ENCODE results near the gene LNPEP. TPM values are rescaled to one million over a fixed set of nuclear protein-coding genes. Genes with fewer than 3 reads are reported as not detected.
"Not testable (repeated sequence)": the region's sequence is repeated elsewhere in the genome, so short reads cannot be mapped to it uniquely, and the experiment has no call there.

LNPEP gene
- total RNA-seq, 2 experiments from 2014 or later, result 44.7 to 45.8 TPM

- H3K4me1 Mint-ChIP-seq (ENCODE audit: low read depth), result peaks cover 43% of the 10 kb centered on the region
- H3K27me3 Mint-ChIP-seq; H3K27ac Mint-ChIP-seq; intact Hi-C loops (cut with micrococcal nuclease); POLR2A ChIA-PET; H3K4me3 Mint-ChIP-seq; DNase-seq; H3K36me3 Mint-ChIP-seq; H3K9me3 Mint-ChIP-seq: not testable (repeated sequence)
- CTCF ChIA-PET, result interaction anchor here (0.5 to 2.0 kb wide), 4 partner anchors 57 to 230 kb away, joined by 3 to 5 read pairs (median 4); no protein-coding TSS in a partner anchor
These were observed 4.8 kb upstream of the LNPEP start for GRCh38 chr5:96931037-96931436.

- no peak for DNase-seq
- no peak overlapping the region for H3K4me3 Mint-ChIP-seq
- intact Hi-C loops (cut with micrococcal nuclease), result no loop called here
- no peaks in the 10 kb centered on the region for H3K27me3 Mint-ChIP-seq
- ChIA-PET POLR2A (no interaction called here), CTCF (interaction anchor here (0.6 to 2.0 kb wide), 4 partner anchors 58 to 186 kb away, joined by 3 to 5 read pairs (median 4); no protein-coding TSS in a partner anchor)
- peaks cover 41% of the 10 kb centered on the region for H3K4me1 Mint-ChIP-seq (ENCODE audit: low read depth)
- no peak overlapping the region for H3K27ac Mint-ChIP-seq
- no peaks in the 10 kb centered on the region for H3K9me3 Mint-ChIP-seq
- H3K36me3 Mint-ChIP-seq, result peaks cover 4% of the 10 kb centered on the region
These were observed 4.3 kb upstream of the LNPEP start for GRCh38 chr5:96931605-96932004.

- Mint-ChIP-seq H3K9me3 (no peaks in the 10 kb centered on the region), H3K4me3 (no peak overlapping the region), H3K27me3 (no peaks in the 10 kb centered on the region), H3K4me1 (ENCODE audit: low read depth) (peaks cover 44% of the 10 kb centered on the region), H3K27ac (no peak overlapping the region), H3K36me3 (peaks cover 4% of the 10 kb centered on the region)
- ChIA-PET POLR2A (no interaction called here), CTCF (interaction anchor here (0.6 to 2.0 kb wide), 4 partner anchors 58 to 185 kb away, joined by 3 to 5 read pairs (median 4); no protein-coding TSS in a partner anchor)
- DNase-seq, result no peak
- intact Hi-C loops (cut with micrococcal nuclease), result no loop called here
These were observed 3.9 kb upstream of the LNPEP start for GRCh38 chr5:96932026-96932425.

GRCh38 chr5:96933764-96934707 is 1.8 kb upstream of the LNPEP start:
- POLR2A ChIA-PET, result interaction anchor here (0.7 to 1.6 kb wide), 8 partner anchors 10 to 126 kb away, joined by 3 to 6 read pairs (median 4); partner anchors contain the start of genes ERAP1 and ERAP2
- no peaks in the 10 kb centered on the region for H3K9me3 Mint-ChIP-seq
- intact Hi-C loops (cut with micrococcal nuclease), result loop anchor here (1.0 to 2.0 kb wide), 3 partner anchors 10 to 229 kb away; no protein-coding TSS in a partner anchor
- no peak for DNase-seq
- CTCF ChIA-PET, result interaction anchor here (0.8 to 1.8 kb wide), 3 partner anchors 37 to 227 kb away, joined by 3 to 8 read pairs (median 5); no protein-coding TSS in a partner anchor
- H3K4me1 Mint-ChIP-seq (ENCODE audit: low read depth), result peaks cover 58% of the 10 kb centered on the region
- H3K27me3 Mint-ChIP-seq, result no peaks in the 10 kb centered on the region
- H3K27ac Mint-ChIP-seq, result peak overlapping the region; percentile 98
- H3K4me3 Mint-ChIP-seq, result peak overlapping the region; percentile 90
- H3K36me3 Mint-ChIP-seq, result peaks cover 11% of the 10 kb centered on the region

- Mint-ChIP-seq H3K36me3 (peaks cover 11% of the 10 kb centered on the region), H3K9me3 (no peaks in the 10 kb centered on the region), H3K27me3 (no peaks in the 10 kb centered on the region), H3K27ac (peak overlapping the region; percentile 98), H3K4me3 (peak overlapping the region; percentile 90), H3K4me1 (ENCODE audit: low read depth) (peaks cover 58% of the 10 kb centered on the region)
- CTCF ChIA-PET, result interaction anchor here (1.0 kb wide), 1 partner anchor 59 kb away, joined by 3 read pairs; the partner anchor contains the start of gene ERAP2
- POLR2A ChIA-PET, result interaction anchor here (1.0 to 1.6 kb wide), 4 partner anchors 39 to 127 kb away, joined by 5 to 13 read pairs (median 8); partner anchors contain the start of genes ERAP1 and ERAP2
- DNase-seq, result peak; percentile 96
- intact Hi-C loops (cut with micrococcal nuclease), result loop anchor here (1.0 to 5.0 kb wide), 14 partner anchors 11 to 1994 kb away; partner anchors contain the start of genes CHD1, ERAP2 and RIOK2
These were observed 947 bp upstream of the LNPEP start for GRCh38 chr5:96934708-96935558.

- Mint-ChIP-seq H3K27ac (peak overlapping the region; percentile 98), H3K9me3 (no peaks in the 10 kb centered on the region), H3K4me3 (peak overlapping the region; percentile 90), H3K36me3 (peaks cover 14% of the 10 kb centered on the region), H3K4me1 (ENCODE audit: low read depth) (peaks cover 60% of the 10 kb centered on the region), H3K27me3 (no peaks in the 10 kb centered on the region)
- ChIA-PET CTCF (interaction anchor here (0.6 to 2.0 kb wide), 12 partner anchors 9 to 228 kb away, joined by 3 to 10 read pairs (median 4); partner anchors contain the start of genes ERAP1 and ERAP2), POLR2A (interaction anchor here (0.6 to 2.4 kb wide), 12 partner anchors 12 to 146 kb away, joined by 3 to 13 read pairs (median 6); partner anchors contain the start of genes ERAP1 and ERAP2)
- DNase-seq, result peak; percentile 72
- intact Hi-C loops (cut with micrococcal nuclease), result loop anchor here (1.0 to 5.0 kb wide), 3 partner anchors 21 to 184 kb away; no protein-coding TSS in a partner anchor
These were observed 796 bp downstream of the LNPEP start for GRCh38 chr5:96936431-96937320.

- H3K36me3 Mint-ChIP-seq, result peaks cover 18% of the 10 kb centered on the region
- no peak overlapping the region for H3K27ac Mint-ChIP-seq
- CTCF ChIA-PET, result interaction anchor here (1.0 to 1.8 kb wide), 2 partner anchors 21 to 72 kb away, joined by 3 to 6 read pairs; no protein-coding TSS in a partner anchor
- intact Hi-C loops (cut with micrococcal nuclease), result loop anchor here (1.0 kb wide), 1 partner anchor 9 kb away; no protein-coding TSS in a partner anchor
- POLR2A ChIA-PET, result interaction anchor here (0.6 to 1.3 kb wide), 3 partner anchors 24 to 64 kb away, joined by 3 read pairs; partner anchors contain the start of gene ERAP2
- H3K4me1 Mint-ChIP-seq (ENCODE audit: low read depth), result peaks cover 62% of the 10 kb centered on the region
- no peaks in the 10 kb centered on the region for H3K9me3 Mint-ChIP-seq
- H3K4me3 Mint-ChIP-seq, result no peak overlapping the region
- H3K27me3 Mint-ChIP-seq, result no peaks in the 10 kb centered on the region
- no peak for DNase-seq
These were observed 4.7 kb downstream of the LNPEP start for GRCh38 chr5:96940586-96940985.

GRCh38 chr5:96941140-96941539 is 5.3 kb downstream of the LNPEP start:
- Mint-ChIP-seq H3K9me3 (no peaks in the 10 kb centered on the region), H3K27me3 (no peaks in the 10 kb centered on the region), H3K27ac (no peak overlapping the region), H3K36me3 (peaks cover 18% of the 10 kb centered on the region), H3K4me3 (no peak overlapping the region), H3K4me1 (ENCODE audit: low read depth) (peaks cover 67% of the 10 kb centered on the region)
- ChIA-PET POLR2A (interaction anchor here (0.6 to 1.8 kb wide), 3 partner anchors 16 to 31 kb away, joined by 3 to 4 read pairs (median 3); no protein-coding TSS in a partner anchor), CTCF (interaction anchor here (1.1 to 1.8 kb wide), 2 partner anchors 72 kb away, joined by 4 to 6 read pairs; no protein-coding TSS in a partner anchor)
- DNase-seq, result no peak
- intact Hi-C loops (cut with micrococcal nuclease), result no loop called here

GRCh38 chr5:96942078-96942477 is 6.2 kb downstream of the LNPEP start:
- Mint-ChIP-seq H3K4me1 (ENCODE audit: low read depth) (peaks cover 69% of the 10 kb centered on the region), H3K27me3 (no peaks in the 10 kb centered on the region), H3K9me3 (no peaks in the 10 kb centered on the region), H3K4me3 (no peak overlapping the region), H3K36me3 (peaks cover 17% of the 10 kb centered on the region), H3K27ac (no peak overlapping the region)
- intact Hi-C loops (cut with micrococcal nuclease), result no loop called here
- ChIA-PET POLR2A (interaction anchor here (1.3 to 1.8 kb wide), 2 partner anchors 15 to 30 kb away, joined by 3 to 4 read pairs; no protein-coding TSS in a partner anchor), CTCF (interaction anchor here (0.5 to 1.1 kb wide), 2 partner anchors 19 to 73 kb away, joined by 3 to 4 read pairs; no protein-coding TSS in a partner anchor)
- no peak for DNase-seq

GRCh38 chr5:96942911-96943310 is 7.0 kb downstream of the LNPEP start:
- intact Hi-C loops (cut with micrococcal nuclease), result no loop called here
- Mint-ChIP-seq H3K4me3 (no peak overlapping the region), H3K36me3 (peaks cover 15% of the 10 kb centered on the region), H3K4me1 (ENCODE audit: low read depth) (peaks cover 67% of the 10 kb centered on the region), H3K27ac (no peak overlapping the region), H3K9me3 (no peaks in the 10 kb centered on the region), H3K27me3 (no peaks in the 10 kb centered on the region)
- CTCF ChIA-PET, result no interaction called here
- no peak for DNase-seq
- POLR2A ChIA-PET, result interaction anchor here (1.8 kb wide), 1 partner anchor 15 kb away, joined by 4 read pairs; no protein-coding TSS in a partner anchor

Data from activated CD4-positive, alpha-beta memory T cell treated with anti-CD3 and anti-CD28 coated beads for 36 hours (primary cell).